Fibroblast of the aortic adventitia (primary cell): ENCODE measurements around the gene CPEB4. TPM values are rescaled to one million over a fixed set of nuclear protein-coding genes. Genes with fewer than 3 reads are reported as not detected.

Experiments
- DNase-seq: peaks from one replicate; pipeline ENCODE4 v3.0.0-alpha.2; 2010; ENCODE audit warnings: low read depth
- H3K4me3 ChIP-seq: 2 replicates; pipeline ENCODE4 v1.5.1; 2011; ENCODE audit warnings: low read depth, mild to moderate bottlenecking, control low read depth, low read length, moderate library complexity
- CTCF ChIP-seq: IDR thresholded peaks from 2 replicates; pipeline ENCODE4 v1.5.1; 2011; ENCODE audit warnings: mild to moderate bottlenecking, low read length, control low read depth, inconsistent platforms; ENCODE audit not compliant: insufficient read depth
- total RNA-seq: library from RNA; depleted of rRNA; stranded (reverse); fragments of >200 nt; gene quantifications from 2 replicates; pipeline ENCODE4 v1.2.3, GENCODE V29; 2012; ENCODE audit warnings: low replicate concordance

Gene CPEB4
- total RNA-seq, 1 donor = 24.4 TPM

- DNase-seq = no peak
- no peak overlapping the region for H3K4me3 ChIP-seq
- TF ChIP-seq CTCF = no peak
These were observed 16.0 kb downstream of the CPEB4 start for GRCh38 chr5:173904151-173904550.

- DNase-seq = no peak
- TF ChIP-seq CTCF = no peak
These were observed 19.1 kb downstream of the CPEB4 start for GRCh38 chr5:173907284-173907683.

GRCh38 chr5:173907686-173908371 lies 19.7 kb downstream of the CPEB4 start:
- DNase-seq = no peak
- TF ChIP-seq CTCF = no peak
- H3K4me3 ChIP-seq = no peak overlapping the region

More at GRCh38 chr5:173907284-173907683, 19.1 kb downstream of the CPEB4 start:
- no peak overlapping the region for H3K4me3 ChIP-seq

- TF ChIP-seq CTCF = no peak
- DNase-seq = no peak
- H3K4me3 ChIP-seq = no peak overlapping the region
These were observed 21.1 kb downstream of the CPEB4 start for GRCh38 chr5:173909199-173909598.

- no peak for TF ChIP-seq CTCF
- H3K4me3 ChIP-seq = no peak overlapping the region
- no peak for DNase-seq
These were observed 22.1 kb downstream of the CPEB4 start for GRCh38 chr5:173910215-173910614.

GRCh38 chr5:173911623-173912022 lies 23.5 kb downstream of the CPEB4 start:
- DNase-seq = no peak

More at GRCh38 chr5:173911623-173912022, 23.5 kb downstream of the CPEB4 start:
- no peak overlapping the region for H3K4me3 ChIP-seq
- TF ChIP-seq CTCF = no peak
